Thoracic aorta (tissue), 2 donors: Measurements from ENCODE around the gene LIPM. TPM values are rescaled to one million over a fixed set of nuclear protein-coding genes. Genes with fewer than 3 reads are reported as not detected.

Experiments used
- ATAC-seq: fragments of 150-250 bp; one replicate; pipeline ENCODE4 v1.8.0; 2017; ENCODE audit warnings: low read depth; ENCODE audit not compliant: insufficient number of reproducible peaks, low FRiP score
- DNase-seq: peaks from one replicate; pipeline ENCODE4 v3.0.0-alpha.2; 2020; ENCODE audit warnings: low spot score
- H3K27ac ChIP-seq, 2 donors: fragments of 200-600 bp; sonication (generic); 1 replicate in 1 of 2; 2 replicates in 1 of 2; pipeline ENCODE4 v1.5.1; 2016; ENCODE audit warnings: mild to moderate bottlenecking in 2 of 2, moderate library complexity in 2 of 2
- H3K27me3 ChIP-seq: fragments of 200-600 bp; sonication (generic); replicated peaks from 2 replicates; pipeline ENCODE4 v1.6.0; 2016; ENCODE audit warnings: mild to moderate bottlenecking; ENCODE audit not compliant: insufficient read depth
- H3K36me3 ChIP-seq: fragments of 200-600 bp; sonication (generic); one replicate; pipeline ENCODE4 v1.5.1; 2016
- H3K4me1 ChIP-seq, 2 donors: fragments of 200-600 bp; sonication (generic); 1 replicate in 1 of 2; 2 replicates in 1 of 2; pipeline versions ENCODE4 v1.5.1 to v1.6.0; 2016; ENCODE audit warnings: low read depth in 2 of 2, mild to moderate bottlenecking in 1 of 2; ENCODE audit not compliant: control insufficient read depth in 1 of 2
- H3K4me3 ChIP-seq: fragments of 200-600 bp; sonication (generic); 2 replicates; pipeline ENCODE4 v1.5.1; 2016; ENCODE audit warnings: mild to moderate bottlenecking
- H3K9me3 ChIP-seq: fragments of 200-600 bp; sonication (generic); 2 replicates; pipeline ENCODE4 v1.5.1; 2016
- total RNA-seq, 2 donors: library from RNA; depleted of rRNA; stranded (reverse); fragments of >200 nt; gene quantifications; one replicate each; pipeline versions ENCODE4 v1.1.0 to v1.2.3, GENCODE V29; 2016
- TF ChIP-seq, protein P1 (sequence below): fragments of 200-600 bp; sonication (generic); IDR thresholded peaks from one replicate; pipeline ENCODE4 v1.5.1; 2019; ENCODE audit warnings: antibody characterized with exemption

The LIPM gene
- total RNA-seq, 2 donors from 2014 or later: not detected

DNA sequence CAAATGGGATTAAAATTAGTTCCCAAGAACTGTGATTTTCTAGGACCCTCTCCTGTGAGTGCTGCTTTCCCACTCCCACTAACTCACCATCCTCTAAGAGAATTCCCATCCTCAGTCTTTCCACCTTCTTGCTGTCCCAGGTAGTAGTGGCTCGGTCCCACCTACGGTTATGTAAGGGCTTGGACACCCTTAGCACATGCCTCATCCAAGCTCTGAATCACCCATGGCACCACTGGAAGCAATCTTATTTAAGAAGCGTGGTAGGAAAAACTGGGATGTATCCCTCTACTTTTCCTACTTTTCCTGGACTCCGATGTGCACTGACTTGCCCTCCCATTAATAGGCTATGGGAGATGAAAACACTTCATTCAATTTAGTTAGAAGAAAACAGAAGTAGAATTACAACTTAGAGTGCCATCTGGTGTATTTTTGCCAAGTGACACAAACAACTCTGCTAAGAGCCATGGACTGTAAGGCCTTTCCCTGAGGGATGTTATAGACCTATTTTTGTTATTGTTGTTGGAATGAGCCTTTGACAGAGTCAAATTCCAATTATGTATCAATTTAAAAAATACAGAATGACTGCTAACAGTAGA lies 62.8 kb downstream of the LIPM start:
- DNase-seq: no peak
- no peak for ATAC-seq
- no peaks in the 10 kb centered on the region for H3K9me3 ChIP-seq
- no peaks in the 10 kb centered on the region for H3K4me1 ChIP-seq
- TF ChIP-seq, protein P1, sequence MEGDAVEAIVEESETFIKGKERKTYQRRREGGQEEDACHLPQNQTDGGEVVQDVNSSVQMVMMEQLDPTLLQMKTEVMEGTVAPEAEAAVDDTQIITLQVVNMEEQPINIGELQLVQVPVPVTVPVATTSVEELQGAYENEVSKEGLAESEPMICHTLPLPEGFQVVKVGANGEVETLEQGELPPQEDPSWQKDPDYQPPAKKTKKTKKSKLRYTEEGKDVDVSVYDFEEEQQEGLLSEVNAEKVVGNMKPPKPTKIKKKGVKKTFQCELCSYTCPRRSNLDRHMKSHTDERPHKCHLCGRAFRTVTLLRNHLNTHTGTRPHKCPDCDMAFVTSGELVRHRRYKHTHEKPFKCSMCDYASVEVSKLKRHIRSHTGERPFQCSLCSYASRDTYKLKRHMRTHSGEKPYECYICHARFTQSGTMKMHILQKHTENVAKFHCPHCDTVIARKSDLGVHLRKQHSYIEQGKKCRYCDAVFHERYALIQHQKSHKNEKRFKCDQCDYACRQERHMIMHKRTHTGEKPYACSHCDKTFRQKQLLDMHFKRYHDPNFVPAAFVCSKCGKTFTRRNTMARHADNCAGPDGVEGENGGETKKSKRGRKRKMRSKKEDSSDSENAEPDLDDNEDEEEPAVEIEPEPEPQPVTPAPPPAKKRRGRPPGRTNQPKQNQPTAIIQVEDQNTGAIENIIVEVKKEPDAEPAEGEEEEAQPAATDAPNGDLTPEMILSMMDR: no peak
- no peaks in the 10 kb centered on the region for H3K36me3 ChIP-seq
- no peak overlapping the region for H3K4me3 ChIP-seq
- H3K27me3 ChIP-seq: no peaks in the 10 kb centered on the region
- H3K27ac ChIP-seq: no peak overlapping the region

DNA sequence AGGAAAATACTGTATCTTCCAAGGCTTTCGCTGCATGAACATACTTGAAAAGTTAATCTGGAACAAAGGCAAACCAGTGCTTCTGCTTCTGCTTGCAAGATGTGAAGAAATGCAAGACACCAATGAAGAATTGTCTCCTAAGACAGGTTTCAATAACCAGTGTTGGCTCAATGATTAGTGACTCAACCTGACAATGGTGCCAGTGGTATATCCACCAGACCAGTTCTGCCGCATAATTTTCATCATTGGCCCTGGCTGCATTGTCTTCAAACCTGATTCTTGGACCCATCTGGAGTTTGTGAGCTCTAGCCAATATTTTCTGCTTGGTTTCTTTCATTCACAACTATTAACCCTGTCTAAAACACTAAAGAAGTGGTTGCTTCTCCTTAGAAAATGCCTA lies 63.9 kb downstream of the LIPM start:
- DNase-seq (no peak), ATAC-seq (no peak)
- TF ChIP-seq, protein P1: no peak
- Histone ChIP-seq H3K36me3 (no peaks in the 10 kb centered on the region), H3K4me1 (no peaks in the 10 kb centered on the region), H3K9me3 (no peaks in the 10 kb centered on the region), H3K27ac (no peak overlapping the region), H3K27me3 (no peaks in the 10 kb centered on the region), H3K4me3 (no peak overlapping the region)

DNA sequence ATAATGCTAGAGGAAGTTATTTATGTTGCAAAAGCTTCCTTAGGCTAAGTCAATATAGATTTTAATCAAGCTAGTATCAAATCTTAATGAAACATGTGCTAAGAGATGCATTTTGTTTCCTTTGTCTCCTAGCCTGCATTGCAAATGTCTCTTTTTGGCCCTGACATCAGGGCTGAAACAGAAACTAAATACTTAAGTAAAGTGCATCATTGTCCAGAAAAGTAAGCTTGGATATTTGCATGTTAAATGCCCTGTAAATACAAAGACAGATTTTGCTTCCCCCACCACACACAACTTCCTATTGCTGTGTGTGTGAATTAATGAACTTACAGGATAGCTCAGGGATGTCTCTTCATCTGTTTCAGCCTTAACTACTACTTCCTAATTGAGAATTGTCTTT lies 67.6 kb downstream of the LIPM start:
- Histone ChIP-seq H3K27me3 (no peaks in the 10 kb centered on the region), H3K4me1 (no peaks in the 10 kb centered on the region), H3K27ac (no peak overlapping the region), H3K36me3 (no peaks in the 10 kb centered on the region), H3K9me3 (no peaks in the 10 kb centered on the region), H3K4me3 (no peak overlapping the region)
- no peak for DNase-seq
- TF ChIP-seq, protein P1: no peak
- no peak for ATAC-seq

Other genes starting within 250 kb of the LIPM start
- gene RNLS, start 219.4 kb upstream of the LIPM start, total RNA-seq: 1 to 10 TPM; 6.2 to 9.4 TPM
- gene LIPJ, start 216.0 kb upstream of the LIPM start, total RNA-seq: under 1 TPM in 1 of 2 donors, not detected in 1; 0.27 TPM
- gene LIPF, start 138.3 kb upstream of the LIPM start, total RNA-seq: not detected
- gene LIPK, start 96.5 kb upstream of the LIPM start, total RNA-seq: not detected
- gene LIPN, start 42.7 kb upstream of the LIPM start, total RNA-seq: not detected
- gene ANKRD22, start 49.1 kb downstream of the LIPM start, total RNA-seq: not detected
- gene STAMBPL1, start 77.5 kb downstream of the LIPM start, total RNA-seq: 10 to 100 TPM in 1 of 2 donors, 1 to 10 TPM in 1; 2.2 to 10.0 TPM
- over 10,000 TPM in 1 of 2 donors, 1,000 to 10,000 TPM in 1; 4,797 to 12,240 TPM for gene ACTA2, start 150.0 kb downstream of the LIPM start, total RNA-seq
- gene FAS, start 188.1 kb downstream of the LIPM start, total RNA-seq: 10 to 100 TPM; 24.0 to 32.6 TPM